IPS-NIHi11 (cell line): ENCODE data around the gene RBM33.
"Not testable (repeated sequence)": the region's sequence is repeated elsewhere in the genome, so short reads cannot be mapped to it uniquely, and the experiment has no call there.

Source experiments
- DNase-seq: peaks from one replicate; pipeline ENCODE4 v3.0.0; 2012; ENCODE audit warnings: mixed read lengths, low spot score

The RBM33 gene

GRCh38 chr7:155662343-155663043, 18.0 kb downstream of the RBM33 start:
- DNase-seq: no peak

- no peak for DNase-seq
Observed at GRCh38 chr7:155663937-155664336, 19.5 kb downstream of the RBM33 start.

GRCh38 chr7:155665079-155665956, 20.9 kb downstream of the RBM33 start:
- no peak for DNase-seq

GRCh38 chr7:155665957-155666287, 21.5 kb downstream of the RBM33 start:
- DNase-seq: no peak

- DNase-seq: no peak
Observed at GRCh38 chr7:155667241-155667829, 22.9 kb downstream of the RBM33 start.

- DNase-seq: peak; percentile 19
Observed at GRCh38 chr7:155669717-155670505, 25.4 kb downstream of the RBM33 start.

GRCh38 chr7:155670521-155670920, 26.1 kb downstream of the RBM33 start:
- DNase-seq: no peak

GRCh38 chr7:155674556-155674955, 30.1 kb downstream of the RBM33 start:
- no peak for DNase-seq

GRCh38 chr7:155676052-155676451, 31.6 kb downstream of the RBM33 start:
- no peak for DNase-seq

- DNase-seq: no peak
Observed at GRCh38 chr7:155677688-155678087, 33.2 kb downstream of the RBM33 start.

DNA sequence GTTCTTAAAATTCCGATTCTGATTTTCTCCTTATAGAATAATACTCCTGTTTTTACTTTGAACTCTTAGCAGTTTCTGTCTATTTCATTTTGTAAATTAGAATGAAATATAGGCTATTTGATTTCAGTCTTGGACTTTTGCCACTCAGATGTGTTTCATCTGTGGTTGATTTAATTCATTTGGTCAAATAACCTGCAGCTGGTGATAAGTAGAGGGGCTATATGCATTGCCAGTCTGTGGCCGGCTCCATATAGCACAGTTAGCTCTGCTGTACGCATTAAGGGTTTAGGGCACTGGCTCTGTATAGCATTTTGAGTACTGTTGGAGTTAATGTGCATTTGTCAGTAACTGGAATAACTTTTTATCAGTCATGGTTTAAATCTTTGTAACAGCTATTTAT, 35.7 kb downstream of the RBM33 start:
- DNase-seq: no peak

- DNase-seq: no peak
Observed at GRCh38 chr7:155680864-155681263, 36.4 kb downstream of the RBM33 start.

DNA sequence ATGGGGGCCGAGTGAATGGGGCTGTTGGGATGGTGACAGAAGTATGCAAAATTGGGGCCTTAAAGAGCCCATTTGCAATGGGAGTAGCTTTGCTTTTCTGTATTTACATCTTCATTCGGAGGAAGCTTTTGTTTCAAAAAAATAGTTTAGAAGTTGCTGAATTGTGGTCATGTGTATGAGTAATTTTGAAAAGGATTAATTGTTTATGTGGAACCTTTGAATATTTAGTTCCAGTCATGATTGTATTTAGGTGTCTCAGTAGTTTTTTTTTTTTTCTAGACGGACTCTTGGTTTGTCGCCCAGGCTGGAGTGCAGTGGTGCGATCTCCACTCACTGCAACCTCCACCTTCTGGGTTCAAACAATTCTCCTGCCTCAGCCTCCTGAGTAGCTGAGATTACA, 37.2 kb downstream of the RBM33 start:
- DNase-seq: no peak

DNA sequence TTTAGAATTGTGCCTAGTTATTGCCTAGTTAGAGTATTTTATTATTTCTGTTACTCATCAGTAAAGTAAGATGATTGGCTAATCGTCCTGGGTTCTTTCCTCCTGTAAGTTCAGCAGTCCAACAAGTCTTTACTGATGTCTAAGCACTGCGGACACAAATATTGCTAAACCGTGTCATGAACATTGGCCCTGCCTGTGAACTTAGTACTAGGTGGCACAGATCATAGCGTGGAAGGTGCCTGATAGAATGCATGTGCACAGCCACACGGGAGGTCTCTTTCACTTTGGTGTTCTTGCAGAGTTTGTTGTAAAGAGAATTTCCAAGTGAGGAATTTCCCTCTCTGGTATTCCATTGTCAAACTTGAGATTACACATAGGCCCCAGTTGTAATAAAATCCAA, 38.0 kb downstream of the RBM33 start:
- no peak for DNase-seq

DNA sequence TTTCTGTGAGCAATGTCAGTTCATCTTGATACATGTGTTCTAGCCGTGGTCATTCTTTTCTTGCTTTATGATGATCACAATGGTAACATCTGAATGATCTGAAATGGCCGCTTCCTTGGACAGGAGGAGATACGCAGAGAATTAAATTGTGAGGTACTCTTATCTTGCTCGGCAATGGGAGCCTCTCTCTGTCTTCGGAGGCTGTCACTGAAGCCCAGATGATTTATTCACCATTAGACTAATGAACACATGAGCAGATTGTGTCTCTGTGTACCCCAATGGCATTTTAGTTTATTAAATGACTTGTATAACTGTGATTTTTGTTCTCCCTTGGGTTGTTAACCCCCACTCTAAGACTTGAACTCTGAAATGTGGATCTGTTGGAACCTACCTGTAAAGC, 38.6 kb downstream of the RBM33 start:
- DNase-seq: no peak

- DNase-seq: no peak
Observed at GRCh38 chr7:155683714-155684113, 39.3 kb downstream of the RBM33 start.

- DNase-seq: no peak
Observed at GRCh38 chr7:155684543-155684942, 40.1 kb downstream of the RBM33 start.

DNA sequence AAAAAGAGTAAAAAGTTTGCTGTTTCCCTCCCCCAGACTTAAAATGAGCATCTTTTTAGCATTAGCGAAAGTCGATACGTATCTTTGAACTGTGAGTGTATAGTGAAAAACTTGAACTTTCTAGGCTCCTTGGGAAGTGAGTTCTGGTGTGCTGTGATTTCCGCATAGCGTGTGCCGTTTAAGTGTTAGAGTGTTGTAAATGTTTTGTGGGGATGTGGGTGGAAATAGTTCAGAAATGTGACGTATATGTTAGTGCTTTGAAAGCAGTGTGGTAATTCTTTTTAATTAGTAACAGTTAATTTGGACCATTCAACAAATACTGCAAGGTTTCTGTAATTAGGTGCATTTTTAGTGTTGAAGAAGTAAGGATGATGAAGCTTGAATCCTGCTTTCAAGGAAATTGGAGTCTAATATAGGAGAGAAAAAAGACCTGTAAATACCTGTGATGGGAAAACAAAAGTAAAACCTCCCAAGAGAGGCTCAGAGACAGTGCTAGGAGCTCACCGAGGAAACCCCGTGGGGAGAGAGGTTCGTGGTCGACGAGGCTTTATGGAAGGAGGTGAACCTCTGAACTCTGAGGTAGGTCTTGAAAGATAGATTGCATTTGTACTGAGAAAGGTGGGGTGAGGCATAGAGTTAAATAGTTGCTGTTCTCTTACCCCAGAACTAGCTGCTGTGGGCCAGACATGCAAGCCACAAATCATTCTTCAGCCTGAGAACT, 40.8 kb downstream of the RBM33 start:
- DNase-seq: no peak

DNA sequence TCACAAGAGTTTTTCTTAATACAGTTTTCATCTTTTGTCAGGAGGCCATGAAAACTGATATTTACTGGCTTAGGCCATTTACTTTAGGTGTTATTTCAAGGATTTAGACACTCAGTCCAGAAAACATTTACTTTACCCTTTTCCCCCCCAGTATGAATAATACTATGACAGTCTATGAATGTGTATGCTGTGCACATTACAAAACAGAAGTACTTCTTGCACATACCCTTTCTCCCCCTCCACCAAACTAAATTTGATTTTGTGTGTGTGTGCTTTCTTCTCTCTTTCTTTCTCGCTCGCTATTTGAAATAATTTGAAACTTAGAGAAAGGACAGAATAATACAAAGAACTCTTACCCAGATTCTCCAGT, 41.3 kb downstream of the RBM33 start:
- no peak for DNase-seq

- not testable (repeated sequence) for DNase-seq
Observed at GRCh38 chr7:155686620-155687324, 42.3 kb downstream of the RBM33 start.

DNA sequence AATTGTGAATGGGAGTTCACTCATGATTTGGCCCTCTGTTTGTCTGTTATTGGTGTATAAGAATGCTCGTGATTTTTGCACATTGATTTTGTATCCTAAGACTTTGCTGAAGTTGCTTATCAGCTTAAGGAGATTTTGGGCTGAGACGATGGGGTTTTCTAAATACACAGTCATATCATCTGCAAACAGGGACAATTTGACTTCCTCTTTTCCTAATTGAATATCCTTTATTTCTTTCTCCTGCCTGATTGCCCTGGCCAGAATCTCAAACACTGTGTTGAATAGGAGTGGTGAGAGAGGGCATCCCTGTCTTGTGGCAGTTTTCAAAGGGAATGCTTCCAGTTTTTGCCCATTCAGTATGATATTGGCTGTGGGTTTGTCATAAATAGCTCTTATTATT, 43.8 kb downstream of the RBM33 start:
- DNase-seq: not testable (repeated sequence)
